ENCODE data around the gene AEBP2.

Gene AEBP2

DNA sequence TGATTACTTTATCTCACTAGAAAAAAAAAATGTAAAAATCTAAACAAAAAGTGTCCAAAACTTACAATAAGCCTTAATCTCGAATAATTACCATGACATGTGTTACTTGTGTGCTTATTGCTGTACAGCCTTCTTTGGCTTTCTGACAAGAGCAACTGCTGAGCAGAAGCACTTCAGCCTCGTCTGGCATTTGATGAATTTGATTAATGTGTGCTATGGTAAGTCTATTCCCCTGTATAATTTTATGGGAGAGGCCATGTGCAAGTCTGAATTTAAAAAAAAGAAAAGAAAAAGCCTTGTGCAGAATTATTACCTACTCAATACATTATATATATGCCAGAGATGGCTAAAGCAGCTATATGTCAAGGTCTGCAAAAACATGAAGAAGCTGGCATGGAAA lies 113.9 kb downstream of the AEBP2 start:
- no peak for DNase-seq (ENCODE audit: low read depth)

DNA sequence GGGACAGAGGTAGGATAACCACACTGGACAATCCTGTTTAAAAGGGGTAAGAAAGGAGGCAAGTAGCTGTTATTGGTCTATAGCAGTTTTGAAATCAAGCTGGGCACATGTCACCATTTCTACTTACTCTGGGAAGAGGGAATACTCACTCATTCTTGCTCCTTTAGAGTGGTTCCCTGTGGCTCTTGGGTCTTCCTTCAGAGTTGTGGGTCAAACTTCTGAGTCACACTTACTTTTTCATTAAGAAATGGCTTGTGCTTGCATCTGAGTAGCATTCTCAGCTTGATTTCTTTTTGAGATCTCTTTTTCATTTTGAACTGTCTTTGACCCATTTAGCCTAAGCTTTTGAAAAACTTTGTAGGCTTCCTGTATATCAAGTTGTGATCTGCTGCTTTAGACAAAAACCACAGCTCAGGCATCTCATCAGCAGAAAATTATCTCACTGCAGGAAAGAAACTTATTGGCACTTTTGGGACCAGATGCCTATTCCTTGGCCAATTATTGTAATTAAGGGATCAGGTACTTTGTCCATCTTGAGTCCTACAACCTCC lies 122.2 kb downstream of the AEBP2 start:
- DNase-seq (ENCODE audit: low read depth) = no peak

Measured in non-pigmented ciliary epithelial cell (primary cell).